Liver (tissue), 9 donors: Measurements from ENCODE around the gene CDH23. TPM values are rescaled to one million over a fixed set of nuclear protein-coding genes. Genes with fewer than 3 reads are reported as not detected.

Experiments
- DNase-seq: peaks from one replicate; pipeline ENCODE4 v3.0.0-alpha.2; 2017; ENCODE audit warnings: low spot score
- H3K27ac ChIP-seq, 2 donors: one replicate each; pipeline ENCODE4 v1.7.0; 2013; ENCODE audit warnings: inconsistent platforms in 2 of 2, low read length in 2 of 2, control low read depth in 1 of 2, low read depth in 1 of 2, mild to moderate bottlenecking in 1 of 2
- H3K27me3 ChIP-seq, 4 donors: one replicate each; pipeline versions ENCODE4 v1.6.1 to v1.7.0; 2013; ENCODE audit warnings: low read length in 3 of 4, inconsistent platforms in 1 of 4, mild to moderate bottlenecking in 1 of 4, moderate library complexity in 1 of 4; ENCODE audit not compliant: control insufficient read depth in 4 of 4, insufficient read depth in 4 of 4
- H3K36me3 ChIP-seq, 4 donors: one replicate each; pipeline versions ENCODE4 v1.6.1 to v1.7.0; 2013; ENCODE audit warnings: low read length in 3 of 4, mild to moderate bottlenecking in 3 of 4, low read depth in 1 of 4, moderate library complexity in 1 of 4; ENCODE audit not compliant: control insufficient read depth in 4 of 4, insufficient read depth in 3 of 4
- H3K4me1 ChIP-seq, 4 donors: one replicate each; pipeline versions ENCODE4 v1.6.1 to v1.7.0; 2013; ENCODE audit warnings: low read length in 3 of 4, mild to moderate bottlenecking in 3 of 4, moderate library complexity in 1 of 4; ENCODE audit not compliant: control insufficient read depth in 4 of 4, insufficient read depth in 4 of 4
- H3K4me3 ChIP-seq, 3 donors: one replicate each; pipeline versions ENCODE4 v1.6.1 to v1.7.0; 2013; ENCODE audit warnings: low read length in 3 of 3, control low read depth in 1 of 3, low read depth in 1 of 3, mild to moderate bottlenecking in 1 of 3
- H3K9ac ChIP-seq, 2 donors: one replicate each; pipeline ENCODE4 v1.7.0; 2013; ENCODE audit warnings: low read length in 2 of 2, mild to moderate bottlenecking in 2 of 2, moderate library complexity in 2 of 2, control low read depth in 1 of 2, low read depth in 1 of 2
- H3K9me3 ChIP-seq, 4 donors: one replicate each; pipeline versions ENCODE4 v1.6.1 to v1.7.0; 2013; ENCODE audit warnings: low read length in 3 of 4; ENCODE audit not compliant: control insufficient read depth in 4 of 4
- CTCF ChIP-seq: fragments of 150-350 bp; IDR thresholded peaks from 2 replicates; pipeline ENCODE4 v1.5.1; 2017; ENCODE audit warnings: improper control_type of control experiment, low read depth, low read length; ENCODE audit not compliant: missing input control
- EGR1 ChIP-seq, 2 donors: IDR thresholded peaks; 2 replicates each; pipeline ENCODE4 v1.6.1; 2016 to 2018; ENCODE audit warnings: antibody characterized with exemption in 2 of 2, low read depth in 2 of 2
- FOXA1 ChIP-seq: IDR thresholded peaks from 2 replicates; pipeline ENCODE4 v1.6.1; 2016; ENCODE audit warnings: antibody characterized with exemption
- FOXA2 ChIP-seq: IDR thresholded peaks from 2 replicates; pipeline ENCODE4 v1.6.1; 2016; ENCODE audit warnings: antibody characterized with exemption
- GABPA ChIP-seq, 2 donors: IDR thresholded peaks in 1 of 2; conservative IDR thresholded peaks in 1 of 2; 2 replicates each; pipeline ENCODE4 v1.6.1; 2016; ENCODE audit warnings: antibody characterized with exemption in 2 of 2, mild to moderate bottlenecking in 1 of 2, moderate library complexity in 1 of 2
- HNF4A ChIP-seq, 2 donors: conservative IDR thresholded peaks; 2 replicates each; pipeline ENCODE4 v1.6.1; 2016; ENCODE audit warnings: antibody characterized with exemption in 2 of 2, mild to moderate bottlenecking in 2 of 2
- HNF4G ChIP-seq: IDR thresholded peaks from 2 replicates; pipeline ENCODE4 v1.6.1; 2016; ENCODE audit warnings: antibody characterized with exemption
- JUND ChIP-seq, 2 donors: IDR thresholded peaks; 2 replicates each; pipeline ENCODE4 v1.6.1; 2016; ENCODE audit warnings: antibody characterized with exemption in 2 of 2
- NR2F2 ChIP-seq: IDR thresholded peaks from 2 replicates; pipeline ENCODE4 v1.6.1; 2016; ENCODE audit warnings: antibody characterized with exemption
- REST ChIP-seq: IDR thresholded peaks from 2 replicates; pipeline ENCODE4 v1.6.1; 2016; ENCODE audit warnings: antibody characterized with exemption, mild to moderate bottlenecking
- RXRA ChIP-seq, 2 donors: IDR thresholded peaks; 2 replicates each; pipeline ENCODE4 v1.6.1; 2017 to 2018; ENCODE audit warnings: antibody characterized with exemption in 2 of 2, mild to moderate bottlenecking in 1 of 2
- SP1 ChIP-seq: IDR thresholded peaks from 2 replicates; pipeline ENCODE4 v1.6.1; 2018; ENCODE audit warnings: antibody characterized with exemption, mild to moderate bottlenecking
- TAF1 ChIP-seq: conservative IDR thresholded peaks from 2 replicates; pipeline ENCODE4 v1.6.1; 2016; ENCODE audit warnings: antibody characterized with exemption, mild to moderate bottlenecking
- YY1 ChIP-seq: IDR thresholded peaks from 2 replicates; pipeline ENCODE4 v1.6.1; 2016; ENCODE audit warnings: antibody characterized with exemption, mild to moderate bottlenecking
- WGBS: extraction: QIAGEN DNeasy Blood & Tissue Kit; methylation state at CpG from one replicate; pipeline ENCODE4 v1.1.7; 2013; 5-methylcytosine and 5-hydroxymethylcytosine counted together
- polyA plus RNA-seq, 2 donors: library from polyadenylated mRNA; stranded (reverse) in 1 of 2; unstranded in 1 of 2; fragments of 200-250 nt in 1 of 2; fragments of >200 nt in 1 of 2; fragmentation: Nextera tagmentation in 1 of 2; extraction: Ambion mirVana in 1 of 2; gene quantifications; one replicate each; pipeline versions ENCODE4 v1.2.1 to v1.2.3, GENCODE V29; 2013 to 2015
- total RNA-seq, 2 donors: library from RNA; depleted of rRNA; stranded (reverse); fragments of >200 nt; gene quantifications; one replicate each; pipeline ENCODE4 v1.2.3, GENCODE V29; 2014
- TF ChIP-seq, protein P1 (sequence below): IDR thresholded peaks from 2 replicates; pipeline ENCODE4 v1.6.1; 2016; ENCODE audit warnings: antibody characterized with exemption
- TF ChIP-seq, protein P2 (sequence below): IDR thresholded peaks from 2 replicates; pipeline ENCODE4 v1.6.1; 2016; ENCODE audit warnings: antibody characterized with exemption
- donor health status: healthy.
- donor health status: healthy.
- donor health status: healthy.
- donor health status: healthy.
- donor health status: healthy.

Gene CDH23
- total and polyA plus RNA-seq, 4 donors = 1.5 to 4.7 (median 3.4) TPM

GRCh38 chr10:71687077-71687476 is 290.4 kb downstream of the CDH23 start (continued):
- TF ChIP-seq HNF4A (conservative IDR thresholded peaks at IDR 0.05) = no peak
- TF ChIP-seq FOXA2 = no peak
- TF ChIP-seq REST = no peak
- no peak for TF ChIP-seq RXRA (IDR thresholded peaks at IDR 0.05)
- no peak for TF ChIP-seq YY1
- TF ChIP-seq EGR1 (IDR thresholded peaks at IDR 0.05; ENCODE audit: low read depth in 2 of 2) = no peak
- no peak for TF ChIP-seq JUND (IDR thresholded peaks at IDR 0.05)

DNA sequence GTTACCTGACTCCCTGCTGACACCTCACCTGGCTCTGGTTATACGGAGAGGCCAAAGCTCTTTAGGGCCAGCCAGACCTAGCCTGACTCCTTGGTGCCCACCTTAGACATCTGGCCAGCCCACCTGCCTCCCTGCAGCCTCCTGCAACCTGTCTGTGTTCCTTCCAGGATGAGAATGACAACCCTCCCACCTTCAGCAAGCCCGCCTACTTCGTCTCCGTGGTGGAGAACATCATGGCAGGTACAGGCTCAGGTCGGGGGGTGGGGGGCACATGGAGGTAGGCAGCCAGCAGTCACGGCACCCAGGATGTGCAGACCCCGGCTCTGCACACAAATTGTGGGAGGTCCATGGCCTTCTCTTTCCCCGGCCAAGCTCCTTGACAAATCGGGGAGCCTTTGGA is 290.8 kb downstream of the CDH23 start:
- TF ChIP-seq REST (no peak), FOXA1 (no peak), NR2F2 (no peak), SP1 (no peak), CTCF (no peak), TAF1 (no peak), EGR1 (IDR thresholded peaks at IDR 0.05; ENCODE audit: low read depth in 2 of 2) (no peak), FOXA2 (no peak), RXRA (IDR thresholded peaks at IDR 0.05) (no peak), GABPA (IDR thresholded peaks at IDR 0.05 in 1 of 2, conservative IDR thresholded peaks at IDR 0.05 in 1 of 2) (no peak), HNF4G (no peak), JUND (IDR thresholded peaks at IDR 0.05) (no peak)
- TF ChIP-seq, protein P1, sequence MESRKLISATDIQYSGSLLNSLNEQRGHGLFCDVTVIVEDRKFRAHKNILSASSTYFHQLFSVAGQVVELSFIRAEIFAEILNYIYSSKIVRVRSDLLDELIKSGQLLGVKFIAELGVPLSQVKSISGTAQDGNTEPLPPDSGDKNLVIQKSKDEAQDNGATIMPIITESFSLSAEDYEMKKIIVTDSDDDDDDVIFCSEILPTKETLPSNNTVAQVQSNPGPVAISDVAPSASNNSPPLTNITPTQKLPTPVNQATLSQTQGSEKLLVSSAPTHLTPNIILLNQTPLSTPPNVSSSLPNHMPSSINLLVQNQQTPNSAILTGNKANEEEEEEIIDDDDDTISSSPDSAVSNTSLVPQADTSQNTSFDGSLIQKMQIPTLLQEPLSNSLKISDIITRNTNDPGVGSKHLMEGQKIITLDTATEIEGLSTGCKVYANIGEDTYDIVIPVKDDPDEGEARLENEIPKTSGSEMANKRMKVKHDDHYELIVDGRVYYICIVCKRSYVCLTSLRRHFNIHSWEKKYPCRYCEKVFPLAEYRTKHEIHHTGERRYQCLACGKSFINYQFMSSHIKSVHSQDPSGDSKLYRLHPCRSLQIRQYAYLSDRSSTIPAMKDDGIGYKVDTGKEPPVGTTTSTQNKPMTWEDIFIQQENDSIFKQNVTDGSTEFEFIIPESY = no peak
- TF ChIP-seq, protein P2, sequence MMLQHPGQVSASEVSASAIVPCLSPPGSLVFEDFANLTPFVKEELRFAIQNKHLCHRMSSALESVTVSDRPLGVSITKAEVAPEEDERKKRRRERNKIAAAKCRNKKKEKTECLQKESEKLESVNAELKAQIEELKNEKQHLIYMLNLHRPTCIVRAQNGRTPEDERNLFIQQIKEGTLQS = no peak
- Histone ChIP-seq H3K4me3 (no peak overlapping the region), H3K27ac (no peak overlapping the region), H3K4me1 (no peaks in the 10 kb centered on the region), H3K27me3 (no peaks in the 10 kb centered on the region), H3K9me3 (no peaks in the 10 kb centered on the region), H3K36me3 (peaks cover 0 to 8% (median 1%) of the 10 kb centered on the region in 4 donors), H3K9ac (no peak overlapping the region)
- no peak for DNase-seq
- 84% methylated on average over 9 of the region's 9 CpGs for WGBS
